Activated T-cell treated with anti-CD3 and anti-CD28 coated beads, Interleukin-2, amount 50 U/mL, for 1 hour (primary cell): ENCODE measurements around the gene PHF21A.
"Not testable (repeated sequence)": the region's sequence is repeated elsewhere in the genome, so short reads cannot be mapped to it uniquely, and the experiment has no call there.

ENCODE experiments used
- DNase-seq: peaks from one replicate; pipeline ENCODE4 v3.0.0-alpha.2; 2020

Gene PHF21A

GRCh38 chr11:46026606-46027293, 94.5 kb downstream of the PHF21A start:
- DNase-seq: no peak

GRCh38 chr11:46020084-46020599, 101.1 kb downstream of the PHF21A start:
- DNase-seq: no peak

- no peak for DNase-seq
Observed at GRCh38 chr11:46018651-46019050, 102.6 kb downstream of the PHF21A start.

- no peak for DNase-seq
Observed at GRCh38 chr11:46017341-46017740, 103.9 kb downstream of the PHF21A start.

- DNase-seq: no peak
Observed at GRCh38 chr11:46015941-46016340, 105.3 kb downstream of the PHF21A start.

GRCh38 chr11:46014168-46014567, 107.1 kb downstream of the PHF21A start:
- not testable (repeated sequence) for DNase-seq

- no peak for DNase-seq
Observed at GRCh38 chr11:46012185-46012584, 109.1 kb downstream of the PHF21A start.

- DNase-seq: no peak
Observed at GRCh38 chr11:46010100-46010499, 111.2 kb downstream of the PHF21A start.

GRCh38 chr11:46009647-46010046, 111.6 kb downstream of the PHF21A start:
- no peak for DNase-seq

GRCh38 chr11:46006418-46007070, 114.7 kb downstream of the PHF21A start:
- no peak for DNase-seq

GRCh38 chr11:46003572-46003971, 117.7 kb downstream of the PHF21A start:
- no peak for DNase-seq

GRCh38 chr11:46002189-46002588, 119.1 kb downstream of the PHF21A start:
- no peak for DNase-seq

- DNase-seq: no peak
Observed at GRCh38 chr11:46001448-46001914, 119.8 kb downstream of the PHF21A start.

- no peak for DNase-seq
Observed at GRCh38 chr11:45997599-45997998, 123.7 kb downstream of the PHF21A start.

- no peak for DNase-seq
Observed at GRCh38 chr11:45995342-45995734, 125.9 kb downstream of the PHF21A start.

GRCh38 chr11:45994371-45995341, 126.6 kb downstream of the PHF21A start:
- no peak for DNase-seq

- DNase-seq: no peak
Observed at GRCh38 chr11:45993531-45994001, 127.7 kb downstream of the PHF21A start.

- DNase-seq: no peak
Observed at GRCh38 chr11:45988921-45989320, 132.3 kb downstream of the PHF21A start.

- DNase-seq: no peak
Observed at GRCh38 chr11:45985212-45985611, 136.0 kb downstream of the PHF21A start.

- no peak for DNase-seq
Observed at GRCh38 chr11:45984192-45984591, 137.1 kb downstream of the PHF21A start.

- no peak for DNase-seq
Observed at GRCh38 chr11:45983471-45983845, 137.8 kb downstream of the PHF21A start.

GRCh38 chr11:45982656-45983470, 138.4 kb downstream of the PHF21A start:
- DNase-seq: no peak
